NCI-H460 (cell line): ENCODE results near the gene GALNTL6. TPM values are rescaled to one million over a fixed set of nuclear protein-coding genes. Genes with fewer than 3 reads are reported as not detected.

Experiments used
- DNase-seq: peaks from one replicate; pipeline ENCODE4 v3.0.0-alpha.2; 2016; ENCODE audit warnings: low read depth; ENCODE audit errors: extremely low read depth
- polyA plus RNA-seq: library from polyadenylated mRNA; depleted of rRNA; stranded (reverse); fragments of >200 nt; gene quantifications from 2 replicates; pipeline ENCODE4 v1.2.3, GENCODE V29; 2014; cell fraction: nucleus; rRNA removed
- total RNA-seq: library from RNA; depleted of rRNA; stranded (reverse); fragments of >200 nt; shearing (Covaris generic); gene quantifications from 2 replicates; pipeline ENCODE4 v1.2.3, GENCODE V29; 2014; rRNA removed

GALNTL6 gene
- 0.20 and 0.57 TPM in 2 replicates for total RNA-seq
- 0.50 TPM in 1 of 2 replicates, not detected in the other for polyA plus RNA-seq

- DNase-seq, result no peak
These were observed at the start of gene GALNTL6 for GRCh38 chr4:171812665-171813525. Gene GALNTL6 (plus strand): TSS chr4:171813404.

- no peak for DNase-seq
These were observed 47.7 kb upstream of the GALNTL6 start for GRCh38 chr4:171765514-171765913.

- DNase-seq, result no peak
These were observed 38.5 kb upstream of the GALNTL6 start for GRCh38 chr4:171774642-171775190.

- DNase-seq, result no peak
These were observed 33.9 kb upstream of the GALNTL6 start for GRCh38 chr4:171779301-171779700.

- DNase-seq, result no peak
These were observed 27.8 kb upstream of the GALNTL6 start for GRCh38 chr4:171785388-171785787.

- no peak for DNase-seq
These were observed 19.5 kb upstream of the GALNTL6 start for GRCh38 chr4:171793723-171794122.

GRCh38 chr4:171794528-171794927 is 18.7 kb upstream of the GALNTL6 start:
- no peak for DNase-seq

- DNase-seq, result no peak
These were observed 3.4 kb upstream of the GALNTL6 start for GRCh38 chr4:171809854-171810253.

- DNase-seq, result no peak
These were observed 905 bp upstream of the GALNTL6 start for GRCh38 chr4:171812333-171812664.

GRCh38 chr4:171813526-171814250 is 484 bp downstream of the GALNTL6 start:
- no peak for DNase-seq

- no peak for DNase-seq
These were observed 1.3 kb downstream of the GALNTL6 start for GRCh38 chr4:171814545-171814944.

GRCh38 chr4:171817026-171817425 is 3.8 kb downstream of the GALNTL6 start:
- DNase-seq, result no peak

GRCh38 chr4:171834640-171835039 is 21.4 kb downstream of the GALNTL6 start:
- no peak for DNase-seq

GRCh38 chr4:171843456-171843855 is 30.3 kb downstream of the GALNTL6 start:
- DNase-seq, result no peak

- peak; percentile 38 for DNase-seq
These were observed 33.0 kb downstream of the GALNTL6 start for GRCh38 chr4:171846232-171846631.

GRCh38 chr4:171846893-171847292 is 33.7 kb downstream of the GALNTL6 start:
- no peak for DNase-seq

GRCh38 chr4:171847751-171848150 is 34.5 kb downstream of the GALNTL6 start:
- no peak for DNase-seq

GRCh38 chr4:171849686-171850222 is 36.5 kb downstream of the GALNTL6 start:
- DNase-seq, result no peak

- no peak for DNase-seq
These were observed 38.1 kb downstream of the GALNTL6 start for GRCh38 chr4:171851295-171851694.

GRCh38 chr4:171857302-171858012 is 44.3 kb downstream of the GALNTL6 start:
- DNase-seq, result no peak

GRCh38 chr4:171875291-171875690 is 62.1 kb downstream of the GALNTL6 start:
- no peak for DNase-seq
